ENCODE results near the gene LRMDA. TPM values are rescaled to one million over a fixed set of nuclear protein-coding genes. Genes with fewer than 3 reads are reported as not detected.

Gene LRMDA
- total RNA-seq, 2 experiments from 2014 or later, result not detected

GRCh38 chr10:75717126-75717916 lies 285.9 kb downstream of the LRMDA start:
- H3K9me3 ChIP-seq (ENCODE audit: low read length), result no peaks in the 10 kb centered on the region
- no peak overlapping the region for H3K4me3 ChIP-seq (ENCODE audit: low read depth, low read length, poor library complexity, severe bottlenecking)
- H3K4me1 ChIP-seq (ENCODE audit: insufficient read depth, low read length, poor library complexity, severe bottlenecking), result no peaks in the 10 kb centered on the region
- intact Hi-C loops (cut with micrococcal nuclease; ENCODE audit: unreplicated experiment), result no loop called here
- no peaks in the 10 kb centered on the region for H3K9me2 ChIP-seq (ENCODE audit: insufficient read depth, low read length)
- no peaks in the 10 kb centered on the region for H3K79me2 ChIP-seq (ENCODE audit: insufficient read depth, low read depth, low read length)
- CTCF ChIA-PET (ENCODE audit: unreplicated experiment), result no interaction called here
- no peak overlapping the region for H2AFZ ChIP-seq (ENCODE audit: low read length)
- TF ChIP-seq CTCF (conservative IDR thresholded peaks at IDR 0.05; ENCODE audit: low read length) (no peak), EZH2phosphoT487 (IDR thresholded peaks at IDR 0.05; ENCODE audit: borderline replicate concordance, low read depth, low read length) (no peak)
- no peaks in the 10 kb centered on the region for H3K36me3 ChIP-seq (ENCODE audit: insufficient read depth, low read length)
- no peaks in the 10 kb centered on the region for H4K20me1 ChIP-seq (ENCODE audit: insufficient read depth, low read length)
- POLR2A ChIA-PET, result interaction anchor here (0.6 to 0.7 kb wide), 2 partner anchors 177 to 1024 kb away, joined by 3 read pairs; no protein-coding TSS in a partner anchor
- no peak overlapping the region for H3K27ac ChIP-seq (ENCODE audit: low read depth, low read length, poor library complexity, severe bottlenecking)
- no peak overlapping the region for H3K4me2 ChIP-seq (ENCODE audit: low read length)
- no peak for DNase-seq (ENCODE audit: low spot score)
- BruUV-seq (replicated peaks), result no TSS peak

GRCh38 chr10:75718991-75719390 lies 287.6 kb downstream of the LRMDA start:
- intact Hi-C loops (cut with micrococcal nuclease; ENCODE audit: unreplicated experiment), result no loop called here

More at GRCh38 chr10:75718991-75719390, 287.6 kb downstream of the LRMDA start:
- no peak for DNase-seq (ENCODE audit: low spot score)
- Histone ChIP-seq H3K9me2 (ENCODE audit: insufficient read depth, low read length) (no peaks in the 10 kb centered on the region), H3K4me2 (ENCODE audit: low read length) (no peak overlapping the region), H3K4me1 (ENCODE audit: insufficient read depth, low read length, poor library complexity, severe bottlenecking) (no peaks in the 10 kb centered on the region), H3K9me3 (ENCODE audit: low read length) (no peaks in the 10 kb centered on the region), H3K4me3 (ENCODE audit: low read depth, low read length, poor library complexity, severe bottlenecking) (no peak overlapping the region), H3K79me2 (ENCODE audit: insufficient read depth, low read depth, low read length) (no peaks in the 10 kb centered on the region), H3K27ac (ENCODE audit: low read depth, low read length, poor library complexity, severe bottlenecking) (no peak overlapping the region), H4K20me1 (ENCODE audit: insufficient read depth, low read length) (no peaks in the 10 kb centered on the region), H3K36me3 (ENCODE audit: insufficient read depth, low read length) (no peaks in the 10 kb centered on the region), H2AFZ (ENCODE audit: low read length) (no peak overlapping the region)
- BruUV-seq (replicated peaks), result no TSS peak
- ChIA-PET CTCF (ENCODE audit: unreplicated experiment) (no interaction called here), POLR2A (interaction anchor here (0.5 kb wide), 1 partner anchor 857 kb away, joined by 3 read pairs; no protein-coding TSS in a partner anchor)
- TF ChIP-seq CTCF (conservative IDR thresholded peaks at IDR 0.05; ENCODE audit: low read length) (no peak), EZH2phosphoT487 (IDR thresholded peaks at IDR 0.05; ENCODE audit: borderline replicate concordance, low read depth, low read length) (no peak)

All from OCI-LY7 (cell line).